8988T (cell line): ENCODE measurements around the gene ACER1.
A peak's percentile ranks its signal among the peaks of the same experiment; 100 is the strongest.
"Not testable (repeated sequence)": the region's sequence is repeated elsewhere in the genome, so short reads cannot be mapped to it uniquely, and the experiment has no call there.

Experiments used
- DNase-seq: peaks from one replicate; pipeline ENCODE4 v3.0.0; 2011

The ACER1 gene

DNA sequence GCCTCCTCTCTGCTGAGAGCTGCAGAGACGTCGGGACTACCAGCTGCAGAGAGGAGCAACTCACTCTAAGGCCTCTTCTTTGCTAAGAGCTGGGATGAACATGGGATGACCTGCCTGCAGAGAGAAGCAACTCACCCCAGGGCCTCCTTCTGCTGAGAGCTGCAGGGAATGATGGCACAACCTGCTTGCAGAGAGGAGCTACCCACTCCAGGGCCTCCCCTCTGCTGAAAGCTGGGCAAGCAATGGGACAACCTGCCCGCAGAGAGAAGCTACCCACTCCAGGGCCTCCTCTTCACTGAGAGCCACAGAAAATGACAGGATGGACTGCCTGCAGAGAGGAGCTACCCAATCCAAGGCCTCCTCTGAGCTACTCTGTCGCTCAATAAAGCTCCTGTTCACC, 46.7 kb downstream of the ACER1 start:
- DNase-seq, result no peak

DNA sequence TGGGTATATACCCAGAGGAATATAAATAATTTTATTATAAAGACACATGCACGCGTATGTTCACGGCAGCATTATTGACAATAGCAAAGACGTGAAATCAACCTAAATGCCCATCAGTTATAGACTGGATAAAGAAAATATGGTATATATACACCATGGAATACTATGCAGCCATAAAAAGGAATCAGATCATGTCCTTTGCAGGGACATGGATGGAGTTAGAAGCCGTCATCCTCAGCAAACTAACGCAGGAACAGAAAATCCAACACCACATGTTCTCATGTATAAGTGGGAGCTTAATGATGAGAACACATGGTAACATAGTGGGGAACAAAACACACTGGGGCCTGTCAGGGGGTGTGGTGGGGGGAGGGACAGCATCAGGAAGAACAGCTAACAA, 51.0 kb downstream of the ACER1 start:
- DNase-seq, result not testable (repeated sequence)

DNA sequence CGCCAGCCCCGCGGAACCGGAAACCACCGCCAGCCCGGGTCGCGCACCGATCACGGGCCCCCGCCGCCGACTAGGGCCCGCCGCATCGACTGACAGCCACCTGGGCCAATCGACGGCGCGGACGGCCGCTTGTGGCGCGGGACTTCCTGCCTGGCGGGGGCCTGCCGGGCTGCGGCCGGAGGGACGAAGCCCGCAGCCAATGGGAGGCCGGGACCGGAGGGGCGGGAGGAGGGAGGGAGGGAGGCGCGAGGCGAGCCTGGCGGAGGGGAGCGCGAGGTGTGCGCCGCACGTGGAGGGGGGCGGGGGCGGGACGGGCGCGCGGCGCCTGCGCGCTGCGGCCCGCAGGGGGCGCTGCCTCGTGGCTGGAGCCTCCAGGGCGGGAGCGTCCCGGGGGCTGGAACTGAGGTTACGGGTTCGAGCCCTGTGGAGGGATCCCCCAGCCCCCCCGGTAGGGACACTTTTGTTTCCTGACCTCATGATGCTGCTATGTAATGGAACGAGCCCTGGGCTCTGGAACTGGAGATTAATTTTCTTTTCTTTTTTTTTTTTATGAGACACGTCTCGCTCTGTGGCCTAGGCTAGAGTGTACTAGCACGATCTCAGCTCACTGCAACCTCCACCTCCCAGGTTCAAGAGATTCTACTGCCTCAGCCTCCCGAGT, 53.4 kb downstream of the ACER1 start, which contains the start of gene MLLT1:
MLLT1 (minus strand) TSS at position 45 of the 661 bp plus-strand sequence. CDS start 191 bp downstream, outside the sequence.
- peak; percentile 99 for DNase-seq

DNA sequence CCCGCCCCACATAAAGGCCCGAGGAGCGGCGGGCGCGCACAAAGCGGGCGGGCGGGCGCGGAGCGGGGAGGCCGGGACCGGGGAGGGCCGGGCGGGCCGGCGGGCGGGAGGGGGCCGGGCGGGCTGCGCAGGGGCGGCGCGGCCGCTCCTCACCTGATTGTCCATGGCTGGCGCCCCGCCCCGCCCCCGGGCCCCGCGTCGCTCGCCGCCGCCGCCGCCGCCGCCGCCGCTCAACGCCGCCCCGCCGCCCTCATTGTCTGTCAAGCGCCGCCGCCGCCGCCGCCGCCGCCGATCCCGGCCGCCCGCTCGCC, 53.8 kb downstream of the ACER1 start:
- no peak for DNase-seq

DNA sequence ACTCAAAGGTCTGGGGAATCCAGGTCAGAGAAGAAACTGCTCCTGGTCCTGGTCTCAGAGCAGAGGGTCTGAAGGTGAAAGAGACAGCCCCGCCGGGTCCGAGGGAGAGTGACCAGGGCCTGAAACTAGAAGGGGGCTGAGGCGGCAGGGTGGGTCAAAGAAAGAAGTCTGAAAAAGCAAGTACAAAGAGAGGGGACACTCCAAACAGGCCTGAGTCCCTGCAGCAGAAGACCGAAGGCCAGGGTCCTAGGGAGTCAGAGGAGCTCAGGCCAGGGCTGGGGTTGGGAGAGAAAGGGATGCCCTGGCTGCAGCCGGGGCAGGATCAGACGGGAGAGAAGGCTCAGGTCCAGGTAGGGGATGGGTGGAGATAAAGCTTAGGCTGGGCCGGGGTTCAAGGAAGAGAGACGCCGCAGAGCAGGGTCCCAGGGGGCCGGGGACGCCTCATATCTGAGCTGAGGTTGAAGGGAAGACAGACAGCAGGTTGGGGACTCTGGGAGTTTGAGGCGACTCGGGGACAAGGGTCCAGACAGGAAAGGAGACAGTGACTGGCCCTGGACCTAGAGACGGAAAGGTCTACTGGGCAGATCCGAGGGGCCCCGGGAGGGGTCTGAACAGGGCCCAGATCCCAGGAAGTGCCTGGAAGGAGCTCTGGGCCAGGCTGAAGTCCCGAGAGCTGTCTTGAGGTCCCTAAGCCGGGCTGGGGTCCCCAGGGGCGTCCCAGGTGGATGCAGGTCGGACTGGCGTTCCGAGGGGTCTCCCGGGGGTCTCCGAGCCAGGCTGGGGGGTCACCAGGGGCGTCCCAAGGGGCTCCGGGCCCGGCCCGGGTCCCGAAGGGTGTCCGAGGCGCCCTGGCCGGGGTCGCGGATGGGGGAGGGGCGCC, 54.4 kb downstream of the ACER1 start:
- no peak for DNase-seq

DNA sequence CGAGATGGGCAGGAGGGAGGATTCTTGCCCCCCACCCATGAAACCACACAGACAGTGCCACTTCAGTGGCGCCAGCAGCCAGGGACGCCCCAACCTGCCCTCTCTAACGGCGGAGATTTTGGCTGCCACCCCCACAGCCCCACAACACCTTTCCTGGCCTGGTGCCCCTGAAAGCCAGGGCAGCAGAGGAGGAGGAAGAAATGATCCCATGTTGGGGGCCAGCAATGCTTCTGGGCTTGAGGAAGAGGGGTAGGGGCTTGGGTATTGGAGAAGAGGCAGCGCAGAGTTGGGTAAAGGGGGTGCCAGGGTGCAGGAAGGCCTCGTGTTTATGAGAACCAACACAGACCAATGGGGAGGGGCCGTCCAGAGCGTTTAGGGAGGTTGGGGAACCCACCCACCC, 55.4 kb downstream of the ACER1 start:
- no peak for DNase-seq

DNA sequence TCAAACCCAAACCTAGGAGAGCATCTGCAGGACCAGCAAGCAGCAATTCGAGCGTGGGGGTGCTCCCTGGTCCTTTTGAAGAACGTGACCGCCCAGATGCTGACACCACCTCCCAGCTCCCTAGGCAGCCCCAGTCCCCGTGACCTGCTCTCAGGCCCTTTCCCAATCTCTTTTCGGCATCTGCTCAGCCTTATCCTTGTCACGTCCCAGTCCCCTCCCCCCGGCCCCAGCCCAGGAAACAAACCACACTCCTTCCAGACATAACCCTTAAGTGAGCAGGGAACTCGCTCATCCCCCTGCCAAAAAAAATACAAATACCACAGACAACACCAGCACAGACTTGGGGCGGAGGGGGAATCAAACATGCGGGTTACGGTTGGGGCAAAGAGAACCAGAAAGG, 57.0 kb downstream of the ACER1 start:
- DNase-seq, result no peak

DNA sequence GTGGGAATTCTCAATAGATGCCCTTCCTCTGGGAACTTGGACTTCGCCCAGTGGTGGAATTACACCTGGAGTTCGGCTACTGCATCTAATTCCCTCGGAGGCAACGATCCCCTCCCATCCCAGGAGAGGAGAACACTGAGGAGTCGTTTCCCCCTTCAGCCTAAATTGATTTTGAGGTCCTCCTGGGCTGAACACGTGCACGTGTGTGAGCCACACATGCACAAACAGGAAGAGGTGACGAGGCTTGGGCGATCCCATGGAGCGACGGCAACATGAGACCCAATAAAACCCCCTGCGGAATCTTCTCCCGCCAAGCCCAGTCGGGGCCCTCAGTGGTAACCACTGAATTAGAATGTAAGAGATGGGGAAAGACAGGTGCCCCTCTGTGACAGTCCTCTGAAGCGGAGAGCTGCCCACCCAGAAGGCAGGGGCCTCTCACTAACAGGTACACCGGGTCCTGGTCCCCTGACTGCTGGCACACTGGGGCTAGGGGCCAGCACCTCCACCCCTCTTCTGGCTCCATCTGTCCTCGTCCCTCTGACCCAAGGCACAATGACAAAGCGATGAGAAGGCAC, 58.2 kb downstream of the ACER1 start:
- DNase-seq, result no peak

DNA sequence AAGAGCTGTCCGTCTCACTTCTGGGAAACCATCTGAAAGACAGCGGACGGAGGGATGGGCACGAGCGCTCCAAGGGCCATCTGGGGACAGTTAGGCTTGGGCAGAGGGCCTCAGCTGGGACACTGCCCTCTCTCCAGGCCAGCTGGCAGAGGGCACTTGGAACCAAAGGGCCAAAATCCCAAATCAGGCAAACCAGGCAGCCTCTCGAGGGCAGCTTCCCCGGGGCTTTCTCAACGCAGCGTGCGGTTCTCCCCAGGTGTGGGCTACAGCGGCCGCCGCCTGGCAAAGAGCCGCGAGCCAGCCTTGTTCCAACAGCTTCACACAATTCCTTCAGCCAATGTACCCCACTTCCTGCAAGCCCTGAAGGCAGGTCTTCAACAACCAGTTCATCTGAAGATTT, 58.7 kb downstream of the ACER1 start:
- DNase-seq, result no peak

DNA sequence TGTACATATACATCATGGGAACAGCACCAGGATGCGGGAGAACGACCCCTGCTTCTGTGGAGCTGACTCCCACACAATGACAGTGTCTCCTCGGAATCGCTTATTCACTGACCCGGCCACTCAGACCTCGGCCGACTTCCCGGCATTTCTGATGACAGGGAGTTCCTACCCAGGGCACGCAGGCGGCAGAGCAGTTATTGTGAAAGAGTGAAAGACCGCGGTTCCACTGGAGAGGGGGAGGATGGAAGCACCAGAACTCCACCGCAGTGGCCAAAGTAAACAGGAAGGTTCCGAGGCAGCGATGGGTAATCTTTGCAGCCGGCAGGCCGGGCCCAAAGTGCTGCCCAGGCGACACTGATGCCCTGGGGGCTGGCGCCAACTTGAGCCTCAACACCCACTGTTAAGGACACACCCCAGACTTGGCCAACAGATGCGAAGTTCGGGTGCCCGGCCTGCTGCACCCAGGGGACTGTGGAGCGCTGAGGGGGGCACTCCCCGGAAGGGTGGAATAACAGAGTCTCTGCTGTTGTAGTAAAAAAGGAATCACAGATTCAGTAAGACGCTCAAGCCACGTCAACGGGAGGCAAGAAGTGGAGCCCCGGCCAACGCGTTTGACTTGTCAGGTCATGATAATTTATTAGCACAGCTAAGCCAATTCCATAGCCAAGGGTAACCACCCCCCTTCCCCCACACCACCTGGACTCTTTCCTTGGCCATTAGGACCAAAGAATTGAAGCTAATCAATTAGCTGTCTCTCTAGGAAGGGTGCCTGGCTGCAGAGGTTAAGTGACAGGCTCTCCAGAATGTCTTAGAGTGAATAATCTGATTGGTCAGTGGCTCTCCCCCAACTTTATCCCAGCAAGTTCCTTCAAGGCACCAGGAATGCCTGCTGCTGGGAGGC, 59.5 kb downstream of the ACER1 start:
- DNase-seq, result no peak

DNA sequence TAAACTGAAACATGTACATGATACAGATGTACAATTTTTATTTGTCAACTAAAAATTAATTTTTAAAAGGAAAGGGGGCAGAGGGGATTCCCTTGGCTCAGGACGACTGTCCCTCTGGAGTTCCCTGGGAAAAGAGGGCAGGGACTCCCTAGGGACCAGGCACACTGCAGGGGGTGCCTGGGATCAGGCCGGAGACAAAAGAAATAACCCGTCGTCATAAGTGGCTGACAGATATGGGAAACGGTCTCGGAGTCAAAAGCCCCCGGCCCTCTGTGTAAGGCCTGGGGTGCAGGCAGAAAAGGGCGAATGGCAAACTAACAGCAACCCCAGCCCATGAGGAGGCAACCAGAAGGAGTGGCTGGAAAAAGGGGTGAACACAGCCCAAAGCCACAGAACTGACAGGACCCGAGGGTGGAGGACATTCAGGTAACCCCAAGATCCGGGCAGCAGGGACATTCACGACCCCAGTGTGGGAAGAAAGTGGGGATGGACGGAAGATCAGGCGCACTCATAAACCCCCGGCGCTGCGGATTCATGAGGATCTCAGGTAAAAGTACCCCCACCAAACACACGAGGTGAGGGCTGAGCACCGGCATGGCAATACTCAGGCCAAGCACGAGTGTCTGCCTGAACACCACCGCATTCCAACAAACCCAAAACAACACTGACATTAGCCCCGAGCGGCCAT, 60.4 kb downstream of the ACER1 start:
- DNase-seq, result no peak

DNA sequence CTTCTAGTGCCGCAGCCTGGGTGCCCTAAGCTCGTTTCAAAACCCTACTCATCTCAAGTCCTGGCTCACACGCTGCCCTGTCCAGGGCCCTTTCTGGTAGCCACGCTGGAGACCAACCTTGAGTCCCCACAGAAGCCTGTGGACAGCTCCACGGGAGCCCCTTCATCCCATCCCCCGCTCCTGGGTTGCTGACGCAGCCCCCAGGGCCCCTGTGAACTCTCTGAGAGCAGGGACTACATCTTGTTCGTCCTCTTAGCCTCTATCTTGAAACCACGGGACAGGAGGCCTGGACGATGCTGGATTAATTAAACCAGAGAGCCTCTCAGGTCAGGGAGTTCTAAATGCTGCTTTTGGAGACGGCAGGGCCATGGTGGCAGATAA, 61.0 kb downstream of the ACER1 start:
- no peak for DNase-seq

DNA sequence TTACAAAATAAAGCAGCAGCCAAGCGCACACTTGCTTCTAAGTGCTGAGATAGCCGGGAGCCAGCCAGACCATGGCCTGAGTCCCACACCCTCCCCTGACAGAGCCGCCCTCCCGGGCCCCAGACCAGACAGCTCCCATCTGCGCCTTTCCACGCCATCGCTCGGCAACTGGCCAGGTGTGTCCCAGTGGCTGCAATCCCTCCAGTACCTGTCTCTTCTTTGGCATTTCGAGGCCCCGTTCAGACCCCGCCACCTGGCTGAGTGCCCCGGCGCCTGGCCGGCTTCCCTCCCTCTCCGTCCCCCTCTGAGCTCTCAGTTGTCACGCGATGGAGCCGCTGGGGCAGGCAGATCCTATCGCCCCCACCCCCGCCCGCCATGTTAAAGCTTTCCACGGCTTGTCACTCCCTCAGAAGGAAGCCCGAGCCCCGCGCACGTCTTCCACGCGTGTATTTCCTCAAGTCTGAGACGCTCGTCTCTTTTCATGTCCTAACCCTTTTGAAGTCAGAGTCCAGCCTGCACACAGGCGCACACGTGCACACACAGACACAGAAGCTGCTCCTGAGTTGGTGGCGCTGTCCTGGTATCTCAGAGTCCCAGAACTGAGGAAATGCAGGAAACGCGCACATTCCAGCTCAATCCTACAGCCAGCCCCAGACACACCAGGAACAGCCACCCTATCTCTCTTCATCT, 61.5 kb downstream of the ACER1 start:
- DNase-seq, result no peak

DNA sequence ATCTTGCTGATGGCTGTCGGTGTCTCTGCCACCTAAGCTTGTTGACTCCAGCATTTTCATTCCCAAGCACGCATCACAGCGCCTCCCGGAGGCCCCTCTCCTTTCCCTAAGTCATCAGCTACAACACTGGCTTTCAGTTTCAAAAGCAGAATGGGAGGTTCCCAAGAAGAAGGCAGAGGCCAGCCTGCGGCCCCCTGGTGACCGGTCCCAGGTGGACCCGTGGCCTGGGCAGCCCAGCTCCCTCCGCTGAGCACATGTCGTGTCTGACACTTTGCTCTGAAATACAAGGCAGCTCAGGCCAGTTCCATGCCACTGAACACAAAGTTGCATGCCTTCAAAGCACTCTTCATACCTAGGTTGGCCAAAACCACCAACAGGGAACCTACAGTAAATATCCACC, 62.2 kb downstream of the ACER1 start:
- no peak for DNase-seq

DNA sequence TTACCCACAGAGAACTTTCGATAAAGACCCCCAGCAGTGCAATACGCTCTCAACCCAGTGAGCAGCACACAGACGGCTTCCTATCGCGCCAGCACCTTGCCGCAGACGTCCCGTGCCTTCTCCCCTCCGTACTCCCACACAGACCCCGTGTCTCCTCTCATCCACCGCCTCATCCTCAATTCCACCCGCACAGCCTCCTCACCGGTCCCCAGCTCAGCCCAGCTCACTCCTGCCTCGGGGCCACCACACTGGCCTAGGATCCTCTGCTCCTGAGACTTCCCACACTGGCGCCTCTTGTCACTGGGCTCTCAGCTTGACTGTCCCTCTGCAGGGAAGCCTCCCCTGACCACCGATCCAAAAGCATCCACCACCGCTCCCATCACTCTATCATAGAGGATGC, 62.6 kb downstream of the ACER1 start:
- DNase-seq, result no peak

DNA sequence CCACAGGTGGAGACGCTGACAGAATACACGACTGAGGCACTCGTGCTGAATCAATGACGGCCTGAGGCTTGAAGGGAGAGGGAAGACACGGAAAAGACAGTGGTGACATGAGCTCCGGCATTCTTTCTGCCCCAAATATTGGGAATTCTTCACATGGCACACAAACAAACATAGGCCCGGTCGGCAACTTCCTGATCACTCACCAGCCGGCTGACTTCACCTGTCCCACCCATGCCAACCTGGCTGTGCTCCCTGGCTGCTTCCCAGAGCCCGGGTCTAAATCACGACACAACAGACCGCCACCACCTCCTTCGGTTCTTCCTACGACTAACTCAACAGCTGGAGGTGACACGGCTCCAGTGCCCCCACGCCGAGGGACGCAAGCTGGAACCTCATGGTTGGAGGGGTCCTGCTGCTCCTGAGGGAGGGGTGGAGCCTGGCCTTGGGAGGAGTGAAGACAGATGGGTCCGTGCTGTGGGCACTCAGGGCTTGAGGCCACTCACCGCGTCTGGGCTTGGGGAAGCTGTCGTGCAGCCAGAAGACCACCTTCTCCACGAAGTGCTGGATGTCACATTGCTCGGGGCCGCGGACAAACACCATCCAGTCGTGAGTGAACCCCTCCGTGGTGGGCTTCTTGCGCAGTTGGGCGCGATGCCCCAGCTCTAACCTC, 63.2 kb downstream of the ACER1 start:
- no peak for DNase-seq

DNA sequence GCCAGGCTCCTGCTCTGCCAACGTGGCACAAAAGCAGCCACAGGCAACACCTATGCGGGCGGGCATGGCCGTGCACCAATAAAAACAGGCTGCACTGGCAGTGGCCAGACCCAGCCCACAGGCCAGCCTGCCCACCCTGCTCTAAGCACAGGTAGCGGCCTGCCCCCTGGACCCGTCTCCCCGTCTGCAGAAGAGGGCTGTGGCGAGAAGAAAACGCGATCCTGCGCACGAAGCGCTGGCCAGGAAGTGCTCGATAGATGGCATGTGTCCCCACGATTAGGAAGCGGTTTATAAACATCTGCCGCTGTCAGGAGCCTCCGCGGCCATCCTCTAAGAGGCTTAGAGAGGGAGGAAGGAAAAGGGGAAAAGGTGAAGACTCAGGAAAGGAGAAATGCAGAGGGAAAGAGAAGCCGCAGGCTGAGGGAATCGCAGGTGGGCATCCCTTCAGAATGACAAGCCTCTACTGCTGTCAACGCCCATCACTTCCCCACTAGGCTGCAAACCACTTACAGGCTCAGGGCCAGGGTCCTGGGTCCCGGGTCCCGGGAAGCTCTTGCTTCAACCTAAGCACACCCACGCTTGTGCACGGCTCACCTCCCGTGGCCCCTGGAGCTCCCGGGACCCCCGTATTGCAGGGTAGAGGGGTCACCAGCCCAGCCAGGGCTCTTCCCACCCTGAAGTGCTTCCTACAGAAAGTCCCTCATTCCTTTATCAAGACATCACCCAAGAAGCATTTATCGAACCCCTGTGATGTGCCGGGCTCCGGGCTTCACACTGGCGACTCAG, 64.1 kb downstream of the ACER1 start:
- no peak for DNase-seq

DNA sequence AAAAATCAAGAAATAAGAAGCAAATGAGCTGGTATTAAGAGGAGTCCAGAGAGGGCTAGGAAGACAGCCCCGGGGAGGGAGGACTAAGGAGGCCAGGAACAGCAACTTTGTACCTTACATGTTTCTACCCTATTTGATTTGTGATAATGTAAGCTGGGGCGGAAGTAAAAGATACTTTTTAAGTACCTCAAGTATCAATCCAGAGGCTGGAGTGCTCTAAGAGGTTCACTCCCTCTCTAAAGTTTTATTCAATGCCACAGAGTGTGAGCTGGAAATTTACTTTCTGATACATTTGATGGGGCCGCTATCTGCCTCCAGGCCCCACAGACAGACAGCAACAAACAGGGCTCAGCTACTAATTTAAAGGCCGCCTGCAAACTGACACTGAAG, 65.0 kb downstream of the ACER1 start:
- DNase-seq, result no peak

DNA sequence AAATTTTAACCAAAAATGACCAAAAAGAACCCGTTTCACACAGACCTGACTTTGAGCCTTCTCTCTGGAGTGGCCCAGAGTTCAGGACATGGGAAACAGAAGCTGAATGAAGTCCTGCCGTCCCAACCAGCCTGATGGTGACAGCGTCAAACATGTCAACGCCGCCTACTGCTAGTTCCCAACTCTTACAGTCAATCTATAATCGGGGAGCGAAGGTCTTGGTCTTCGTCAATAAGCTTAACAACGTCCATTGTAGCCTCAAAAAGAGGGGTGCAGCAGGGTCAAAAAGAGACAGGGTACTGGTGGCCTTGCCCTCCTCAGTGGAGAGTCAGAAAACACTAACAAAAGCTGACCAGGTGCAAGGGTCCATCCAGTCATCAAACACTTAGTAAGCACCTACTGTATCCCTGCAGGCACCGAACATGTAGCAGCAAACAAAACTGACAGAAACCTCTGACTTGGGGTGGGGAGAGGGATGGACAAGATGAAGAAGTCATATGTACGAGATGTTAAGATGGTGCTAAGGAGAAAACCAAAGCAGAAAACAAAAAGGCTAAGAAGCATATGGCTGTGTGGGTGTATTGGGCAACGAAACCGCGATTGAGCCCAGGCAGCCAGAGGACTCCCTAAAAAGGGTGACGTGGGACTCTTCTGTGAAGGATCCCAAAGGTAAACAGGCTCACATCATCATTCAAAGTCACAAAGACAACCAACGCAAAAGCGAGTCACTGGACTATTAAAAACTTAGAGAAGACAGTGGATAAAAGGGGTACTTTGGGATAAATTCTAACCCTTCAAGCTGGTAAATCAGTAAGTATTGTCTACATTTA, 65.6 kb downstream of the ACER1 start:
- no peak for DNase-seq

DNA sequence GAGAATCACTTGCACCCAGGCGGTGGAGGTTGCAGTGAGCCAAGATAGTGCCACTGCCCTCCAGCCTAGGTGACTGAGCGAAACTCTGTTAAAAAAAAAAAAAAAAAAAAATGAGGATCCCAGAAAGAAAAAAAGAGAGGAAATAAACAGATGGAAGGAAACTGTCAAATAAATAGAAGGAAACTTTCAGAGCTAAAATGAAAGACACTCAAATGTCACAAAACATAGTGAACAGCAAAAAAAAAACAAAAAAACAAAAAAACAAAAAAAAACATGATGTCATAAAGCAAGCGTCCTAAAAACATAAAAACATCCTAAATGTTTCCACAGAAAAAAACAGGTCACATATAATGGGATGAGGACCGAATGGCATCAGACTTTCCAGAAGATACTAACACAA, 68.6 kb downstream of the ACER1 start:
- DNase-seq, result no peak
